ENCODE measurements around the gene CISD3.

Gene CISD3

GRCh38 chr17:38779965-38780752 is 50.0 kb downstream of the CISD3 start:
- no peak for DNase-seq

- no peak for DNase-seq
Observed at GRCh38 chr17:38783227-38783626, 53.1 kb downstream of the CISD3 start.

Data from effector CD4-positive, alpha-beta T cell (primary cell).